Measurements from ENCODE around the gene ZNF630.
"Not testable (repeated sequence)": the region's sequence is repeated elsewhere in the genome, so short reads cannot be mapped to it uniquely, and the experiment has no call there.

ZNF630 gene

GRCh38 chrX:48021026-48021900 lies 50.2 kb downstream of the ZNF630 start:
- peak in 1 of 2 experiments; percentile 52 for DNase-seq (ENCODE audit: low read depth in 1 of 2, low spot score in 1 of 2)
- TF ChIP-seq SPI1 (IDR thresholded peaks at IDR 0.05; ENCODE audit: borderline replicate concordance, low read depth), result no peak
- no peak for TF ChIP-seq POLR2AphosphoS5 (IDR thresholded peaks at IDR 0.05; ENCODE audit: low read depth)
- TF ChIP-seq, protein P1, sequence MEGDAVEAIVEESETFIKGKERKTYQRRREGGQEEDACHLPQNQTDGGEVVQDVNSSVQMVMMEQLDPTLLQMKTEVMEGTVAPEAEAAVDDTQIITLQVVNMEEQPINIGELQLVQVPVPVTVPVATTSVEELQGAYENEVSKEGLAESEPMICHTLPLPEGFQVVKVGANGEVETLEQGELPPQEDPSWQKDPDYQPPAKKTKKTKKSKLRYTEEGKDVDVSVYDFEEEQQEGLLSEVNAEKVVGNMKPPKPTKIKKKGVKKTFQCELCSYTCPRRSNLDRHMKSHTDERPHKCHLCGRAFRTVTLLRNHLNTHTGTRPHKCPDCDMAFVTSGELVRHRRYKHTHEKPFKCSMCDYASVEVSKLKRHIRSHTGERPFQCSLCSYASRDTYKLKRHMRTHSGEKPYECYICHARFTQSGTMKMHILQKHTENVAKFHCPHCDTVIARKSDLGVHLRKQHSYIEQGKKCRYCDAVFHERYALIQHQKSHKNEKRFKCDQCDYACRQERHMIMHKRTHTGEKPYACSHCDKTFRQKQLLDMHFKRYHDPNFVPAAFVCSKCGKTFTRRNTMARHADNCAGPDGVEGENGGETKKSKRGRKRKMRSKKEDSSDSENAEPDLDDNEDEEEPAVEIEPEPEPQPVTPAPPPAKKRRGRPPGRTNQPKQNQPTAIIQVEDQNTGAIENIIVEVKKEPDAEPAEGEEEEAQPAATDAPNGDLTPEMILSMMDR (IDR thresholded peaks at IDR 0.05; ENCODE audit: insufficient read depth, low read length), result no peak
- TF ChIP-seq, protein P2, sequence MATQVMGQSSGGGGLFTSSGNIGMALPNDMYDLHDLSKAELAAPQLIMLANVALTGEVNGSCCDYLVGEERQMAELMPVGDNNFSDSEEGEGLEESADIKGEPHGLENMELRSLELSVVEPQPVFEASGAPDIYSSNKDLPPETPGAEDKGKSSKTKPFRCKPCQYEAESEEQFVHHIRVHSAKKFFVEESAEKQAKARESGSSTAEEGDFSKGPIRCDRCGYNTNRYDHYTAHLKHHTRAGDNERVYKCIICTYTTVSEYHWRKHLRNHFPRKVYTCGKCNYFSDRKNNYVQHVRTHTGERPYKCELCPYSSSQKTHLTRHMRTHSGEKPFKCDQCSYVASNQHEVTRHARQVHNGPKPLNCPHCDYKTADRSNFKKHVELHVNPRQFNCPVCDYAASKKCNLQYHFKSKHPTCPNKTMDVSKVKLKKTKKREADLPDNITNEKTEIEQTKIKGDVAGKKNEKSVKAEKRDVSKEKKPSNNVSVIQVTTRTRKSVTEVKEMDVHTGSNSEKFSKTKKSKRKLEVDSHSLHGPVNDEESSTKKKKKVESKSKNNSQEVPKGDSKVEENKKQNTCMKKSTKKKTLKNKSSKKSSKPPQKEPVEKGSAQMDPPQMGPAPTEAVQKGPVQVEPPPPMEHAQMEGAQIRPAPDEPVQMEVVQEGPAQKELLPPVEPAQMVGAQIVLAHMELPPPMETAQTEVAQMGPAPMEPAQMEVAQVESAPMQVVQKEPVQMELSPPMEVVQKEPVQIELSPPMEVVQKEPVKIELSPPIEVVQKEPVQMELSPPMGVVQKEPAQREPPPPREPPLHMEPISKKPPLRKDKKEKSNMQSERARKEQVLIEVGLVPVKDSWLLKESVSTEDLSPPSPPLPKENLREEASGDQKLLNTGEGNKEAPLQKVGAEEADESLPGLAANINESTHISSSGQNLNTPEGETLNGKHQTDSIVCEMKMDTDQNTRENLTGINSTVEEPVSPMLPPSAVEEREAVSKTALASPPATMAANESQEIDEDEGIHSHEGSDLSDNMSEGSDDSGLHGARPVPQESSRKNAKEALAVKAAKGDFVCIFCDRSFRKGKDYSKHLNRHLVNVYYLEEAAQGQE (IDR thresholded peaks at IDR 0.05; ENCODE audit: insufficient replicate concordance, low read depth), result no peak
- no peak for TF ChIP-seq GABPA (IDR thresholded peaks at IDR 0.05; ENCODE audit: low read depth)
- Histone ChIP-seq H3K4me3 (replicated peaks; ENCODE audit: insufficient read depth, low read length) (no peak overlapping the region), H3K27me3 (ENCODE audit: insufficient read depth, poor library complexity, severe bottlenecking) (no peaks in the 10 kb centered on the region), H3K27ac (replicated peaks) (peak overlapping the region; percentile 88)

- not testable (repeated sequence) for H3K27me3 ChIP-seq (ENCODE audit: insufficient read depth, poor library complexity, severe bottlenecking); H3K27ac ChIP-seq (replicated peaks); DNase-seq (ENCODE audit: low read depth in 1 of 2, low spot score in 1 of 2); H3K4me3 ChIP-seq (replicated peaks; ENCODE audit: insufficient read depth, low read length)
Measured at GRCh38 chrX:48020472-48020871, 51.0 kb downstream of the ZNF630 start.

- H3K27ac ChIP-seq (replicated peaks); H3K4me3 ChIP-seq (replicated peaks; ENCODE audit: insufficient read depth, low read length); DNase-seq (ENCODE audit: low read depth in 1 of 2, low spot score in 1 of 2); H3K27me3 ChIP-seq (ENCODE audit: insufficient read depth, poor library complexity, severe bottlenecking): not testable (repeated sequence)
Measured at GRCh38 chrX:48019892-48020291, 51.5 kb downstream of the ZNF630 start.

DNA sequence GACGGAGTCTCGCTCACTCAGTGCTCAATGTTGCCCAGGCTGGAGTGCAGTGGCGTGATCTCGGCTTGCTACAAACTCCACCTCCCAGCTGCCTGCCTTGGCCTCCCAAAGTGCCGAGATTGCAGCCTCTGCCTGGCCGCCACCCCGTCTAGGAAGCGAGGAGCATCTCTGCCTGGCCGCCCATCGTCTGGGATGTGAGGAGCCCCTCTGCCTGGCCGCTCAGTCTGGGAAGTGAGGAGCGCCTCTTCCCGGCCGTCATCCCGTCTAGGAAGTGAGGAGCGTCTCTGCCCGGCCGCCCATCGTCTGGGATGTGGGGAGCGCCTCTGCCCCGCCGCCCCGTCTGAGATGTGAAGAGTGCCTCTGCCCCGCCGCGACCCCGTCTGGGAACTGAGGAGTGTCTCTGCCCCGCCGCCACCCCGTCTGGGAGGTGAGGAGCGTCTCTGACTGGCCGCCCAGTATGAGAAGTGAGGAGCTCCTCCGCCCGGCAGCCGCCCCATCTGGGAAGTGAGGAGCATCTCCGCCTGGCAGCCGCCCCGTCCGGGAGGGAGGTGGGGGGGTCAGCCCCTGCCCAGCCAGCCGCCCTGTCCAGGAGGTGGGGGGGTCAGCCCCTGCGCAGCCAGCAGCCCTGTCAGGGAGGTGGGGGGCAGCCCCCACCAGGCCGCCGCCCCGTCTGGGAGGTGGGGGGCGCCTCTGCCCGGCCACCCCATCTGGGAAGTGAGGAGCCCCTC lies 54.7 kb downstream of the ZNF630 start:
- not testable (repeated sequence) for DNase-seq (ENCODE audit: low read depth in 1 of 2, low spot score in 1 of 2)

GRCh38 chrX:48009445-48009960 lies 61.9 kb downstream of the ZNF630 start:
- H3K27ac ChIP-seq (replicated peaks); H3K27me3 ChIP-seq (ENCODE audit: insufficient read depth, poor library complexity, severe bottlenecking); DNase-seq (ENCODE audit: low read depth in 1 of 2, low spot score in 1 of 2); H3K4me3 ChIP-seq (replicated peaks; ENCODE audit: insufficient read depth, low read length): not testable (repeated sequence)

More for the DNA sequence above, 54.7 kb downstream of the ZNF630 start:
- not testable (repeated sequence) for H3K27me3 ChIP-seq (ENCODE audit: insufficient read depth, poor library complexity, severe bottlenecking); H3K4me3 ChIP-seq (replicated peaks; ENCODE audit: insufficient read depth, low read length); H3K27ac ChIP-seq (replicated peaks)

All from HL-60 (cell line).